GM12872 (cell line): ENCODE data around the gene HOXB9.

ENCODE experiments used
- TF ChIP-seq, protein P1 (sequence below): IDR thresholded peaks from 3 replicates; pipeline ENCODE4 v1.5.1; 2011; ENCODE audit warnings: low read depth, mild to moderate bottlenecking, low read length, moderate library complexity; ENCODE audit not compliant: insufficient read depth

Gene HOXB9

DNA sequence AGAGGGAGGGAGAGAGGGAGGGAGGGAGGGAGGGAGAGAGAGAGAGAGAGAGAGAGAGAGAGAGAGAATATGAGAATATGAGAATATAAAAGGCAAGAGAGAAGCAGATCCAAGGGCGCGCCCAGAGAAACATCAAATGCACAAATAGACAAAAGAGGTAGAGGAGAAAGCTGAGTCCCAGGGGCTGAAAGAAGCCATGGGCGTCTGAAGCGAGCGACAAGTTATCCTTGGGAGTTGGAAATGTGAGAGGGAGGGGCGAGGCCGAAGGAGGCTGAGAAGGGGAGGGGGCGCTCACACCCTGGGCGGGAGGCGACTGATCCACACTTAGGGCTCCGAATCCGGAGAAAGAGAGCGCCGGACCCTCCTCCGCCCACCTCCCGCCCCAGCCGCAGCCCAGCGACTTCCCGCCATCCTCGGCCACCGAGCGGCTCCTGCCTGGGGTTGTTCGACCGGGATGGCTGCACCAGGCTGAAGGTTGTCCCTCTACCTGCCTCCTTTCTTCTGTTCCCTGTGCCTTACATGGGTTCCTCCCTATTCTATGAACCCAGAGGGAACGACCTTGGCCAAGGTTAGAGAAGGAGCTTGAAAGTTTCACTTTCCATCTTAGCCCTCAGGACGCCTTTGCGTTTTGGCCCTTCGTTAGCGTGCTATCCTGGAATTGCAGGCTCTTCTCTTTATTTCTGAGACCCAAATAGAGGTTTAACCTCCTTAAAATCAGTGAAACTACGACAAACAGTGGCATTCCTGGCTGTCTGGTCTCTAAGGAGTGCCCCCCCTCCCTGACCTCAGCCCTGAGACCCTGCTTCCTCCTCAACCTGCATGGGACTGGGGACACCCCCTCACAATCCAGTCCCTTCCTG is 21.2 kb upstream of the HOXB9 start:
- TF ChIP-seq, protein P1, sequence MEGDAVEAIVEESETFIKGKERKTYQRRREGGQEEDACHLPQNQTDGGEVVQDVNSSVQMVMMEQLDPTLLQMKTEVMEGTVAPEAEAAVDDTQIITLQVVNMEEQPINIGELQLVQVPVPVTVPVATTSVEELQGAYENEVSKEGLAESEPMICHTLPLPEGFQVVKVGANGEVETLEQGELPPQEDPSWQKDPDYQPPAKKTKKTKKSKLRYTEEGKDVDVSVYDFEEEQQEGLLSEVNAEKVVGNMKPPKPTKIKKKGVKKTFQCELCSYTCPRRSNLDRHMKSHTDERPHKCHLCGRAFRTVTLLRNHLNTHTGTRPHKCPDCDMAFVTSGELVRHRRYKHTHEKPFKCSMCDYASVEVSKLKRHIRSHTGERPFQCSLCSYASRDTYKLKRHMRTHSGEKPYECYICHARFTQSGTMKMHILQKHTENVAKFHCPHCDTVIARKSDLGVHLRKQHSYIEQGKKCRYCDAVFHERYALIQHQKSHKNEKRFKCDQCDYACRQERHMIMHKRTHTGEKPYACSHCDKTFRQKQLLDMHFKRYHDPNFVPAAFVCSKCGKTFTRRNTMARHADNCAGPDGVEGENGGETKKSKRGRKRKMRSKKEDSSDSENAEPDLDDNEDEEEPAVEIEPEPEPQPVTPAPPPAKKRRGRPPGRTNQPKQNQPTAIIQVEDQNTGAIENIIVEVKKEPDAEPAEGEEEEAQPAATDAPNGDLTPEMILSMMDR: no peak; the same call in 2 of the 3 replicates

DNA sequence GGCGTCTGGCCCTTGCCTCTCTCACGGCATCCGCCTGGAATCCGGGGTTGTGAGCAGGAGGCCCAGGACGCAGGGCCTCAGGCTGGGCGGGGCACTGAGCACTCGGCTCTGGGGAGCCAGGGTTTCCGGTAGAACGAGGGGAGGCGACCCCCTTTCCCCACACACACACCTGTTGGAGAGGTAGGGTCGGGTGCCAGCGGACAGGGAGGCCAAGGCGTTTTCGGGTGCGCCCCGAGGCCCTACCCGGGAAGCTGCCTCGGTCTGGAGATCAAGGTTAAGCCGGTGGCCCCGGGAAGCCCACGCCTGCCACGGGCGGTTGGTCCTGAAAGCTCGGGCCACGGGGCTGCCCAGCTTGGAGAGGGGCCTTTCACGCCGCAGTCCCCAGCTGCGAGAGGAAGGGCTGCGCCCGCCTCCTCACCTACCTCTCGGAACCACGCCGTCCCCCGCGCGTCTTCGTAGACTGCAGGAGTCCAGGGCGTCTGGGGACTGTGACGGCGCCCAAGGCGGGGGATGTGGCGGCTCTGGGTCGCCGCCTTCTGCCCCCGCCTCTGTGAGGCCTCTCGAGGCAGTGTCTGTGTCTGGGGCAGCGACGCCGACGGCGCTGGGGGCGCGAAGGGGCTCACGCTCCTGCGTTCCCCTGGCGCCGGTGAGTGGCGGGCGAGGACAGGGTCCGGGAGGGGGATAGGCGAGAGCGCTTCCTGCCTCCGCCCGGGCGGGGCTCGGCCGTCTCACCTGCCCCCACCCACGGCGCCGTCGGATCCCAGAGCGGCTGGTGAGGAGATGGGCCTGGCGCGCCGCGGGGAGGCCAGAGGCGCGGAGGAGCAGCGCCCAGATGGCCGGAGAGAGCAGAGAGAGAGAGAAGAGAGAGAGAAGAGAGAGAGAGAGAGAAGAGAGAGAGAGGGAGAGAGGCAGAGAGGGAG is 20.3 kb upstream of the HOXB9 start:
- TF ChIP-seq, protein P1: no peak

DNA sequence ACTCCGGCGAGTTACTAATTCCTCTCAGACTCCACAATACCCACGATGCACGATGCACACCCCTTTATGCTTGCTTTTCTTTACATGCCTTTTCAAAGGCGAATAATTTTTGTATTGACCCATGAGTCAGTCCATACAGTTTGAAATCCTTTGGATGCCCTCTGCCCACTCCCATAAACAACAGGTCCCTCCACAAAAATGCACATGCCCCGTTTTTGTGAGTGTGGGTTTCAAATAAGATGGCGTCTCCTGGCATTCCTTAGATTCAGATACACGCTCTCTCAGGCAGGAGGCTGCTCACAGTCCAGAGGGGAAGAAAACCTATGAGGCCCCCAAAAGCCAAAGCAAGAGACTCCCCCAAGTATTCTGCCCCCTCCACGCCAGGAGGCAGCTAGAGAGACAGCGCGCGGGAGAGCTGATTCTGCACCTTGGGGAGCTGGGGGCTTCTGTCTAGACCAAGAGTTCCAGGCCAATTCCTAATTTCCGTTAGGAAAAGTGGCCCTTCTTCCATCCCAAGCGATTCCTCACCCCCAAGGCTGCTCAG is 19.6 kb upstream of the HOXB9 start:
- TF ChIP-seq, protein P1: no peak

DNA sequence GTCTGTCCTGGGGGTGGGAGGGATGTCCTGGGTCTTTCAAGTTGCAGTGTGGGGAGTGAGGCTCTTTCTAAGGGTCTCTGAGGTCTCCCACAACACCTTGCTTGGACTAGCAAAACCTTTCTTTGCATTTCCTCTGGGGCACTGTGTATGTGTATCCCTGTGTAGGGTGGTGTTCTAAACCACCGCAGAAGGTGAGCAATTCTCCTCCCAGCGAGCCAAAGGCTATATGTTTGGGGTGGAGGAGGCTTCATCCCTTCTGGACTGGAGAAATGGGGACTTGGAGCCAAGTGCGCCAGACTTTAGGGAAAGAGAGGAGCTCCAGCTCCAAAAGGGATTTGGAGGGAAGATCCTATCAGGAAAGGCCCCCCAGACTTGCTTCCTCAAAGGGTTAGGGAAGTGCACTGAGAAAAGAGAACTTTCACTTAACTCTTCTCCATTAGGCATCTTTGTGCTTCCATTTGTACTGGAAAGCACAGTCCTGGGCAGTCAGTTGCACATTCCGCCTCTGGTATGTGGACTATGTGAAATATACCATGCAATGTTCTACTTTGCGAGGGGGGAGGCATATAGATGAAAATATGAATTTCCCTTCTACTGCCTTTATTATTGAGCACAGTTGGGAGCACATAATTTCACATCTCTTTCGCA is 18.9 kb upstream of the HOXB9 start:
- TF ChIP-seq, protein P1: no peak

DNA sequence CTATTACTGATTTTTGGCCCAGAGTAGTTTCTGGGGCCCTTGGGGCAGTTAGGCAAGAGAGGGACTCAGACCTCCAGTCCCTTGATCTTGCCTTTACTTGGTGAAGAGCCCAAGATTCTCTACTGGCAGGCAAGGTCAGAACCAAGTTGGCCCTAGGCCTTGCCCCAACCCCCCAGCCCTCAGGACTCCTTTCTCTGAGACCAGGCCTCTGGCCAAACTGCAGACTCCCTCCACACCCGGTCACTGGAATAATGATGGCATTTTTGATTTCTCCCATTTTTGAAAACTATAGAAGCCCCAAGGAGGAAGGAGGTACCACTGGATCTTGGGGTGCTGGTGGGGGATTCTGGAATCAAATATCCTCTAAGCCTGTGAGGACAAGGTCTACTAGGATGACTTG is 18.0 kb upstream of the HOXB9 start:
- TF ChIP-seq, protein P1: no peak

DNA sequence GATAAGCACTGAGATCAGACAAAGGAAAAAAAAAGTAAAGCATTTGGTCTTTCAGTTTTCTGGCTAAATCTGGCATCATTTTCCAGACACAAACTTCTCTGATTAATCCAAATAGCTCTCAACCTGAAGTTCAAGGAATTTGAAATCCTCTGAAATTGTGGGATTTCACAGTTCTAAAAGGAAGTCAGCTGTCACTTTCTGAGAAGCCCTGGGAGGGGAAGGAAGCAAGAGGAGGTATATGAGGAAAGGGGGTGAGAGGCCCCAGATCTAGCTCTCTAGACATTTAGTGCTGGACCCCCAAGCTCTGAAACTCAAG is 17.5 kb upstream of the HOXB9 start:
- TF ChIP-seq, protein P1: no peak
